Memory B cell (primary cell): ENCODE measurements around the gene APC2.

ENCODE experiments used
- ATAC-seq: fragments of 150-1000 bp; cut with Tn5 transposase; 2 replicates; pipeline ENCODE4 v1.10.0; 2021; ENCODE audit warnings: low read depth, mild to moderate bottlenecking, moderate library complexity
- DNase-seq, 2 donors: peaks; one replicate each; pipeline ENCODE4 v3.0.0; 2022; ENCODE audit warnings: low spot score in 2 of 2
- H3K27ac Mint-ChIP-seq: one replicate; pipeline ENCODE4 v1.8.0; 2022; ENCODE audit warnings: mild to moderate bottlenecking, moderate library complexity, mixed read lengths
- H3K27me3 Mint-ChIP-seq: one replicate; pipeline ENCODE4 v1.8.0; 2022; ENCODE audit warnings: mixed read lengths
- H3K36me3 Mint-ChIP-seq: one replicate; pipeline ENCODE4 v1.8.0; 2022; ENCODE audit warnings: mild to moderate bottlenecking, mixed read lengths
- H3K4me1 Mint-ChIP-seq: one replicate; pipeline ENCODE4 v1.8.0; 2022; ENCODE audit warnings: mixed read lengths
- H3K4me3 Mint-ChIP-seq: one replicate; pipeline ENCODE4 v1.8.0; 2022; ENCODE audit warnings: mild to moderate bottlenecking, moderate library complexity, mixed read lengths
- H3K9me3 Mint-ChIP-seq: one replicate; pipeline ENCODE4 v1.8.0; 2022; ENCODE audit warnings: mixed read lengths

APC2 gene

DNA sequence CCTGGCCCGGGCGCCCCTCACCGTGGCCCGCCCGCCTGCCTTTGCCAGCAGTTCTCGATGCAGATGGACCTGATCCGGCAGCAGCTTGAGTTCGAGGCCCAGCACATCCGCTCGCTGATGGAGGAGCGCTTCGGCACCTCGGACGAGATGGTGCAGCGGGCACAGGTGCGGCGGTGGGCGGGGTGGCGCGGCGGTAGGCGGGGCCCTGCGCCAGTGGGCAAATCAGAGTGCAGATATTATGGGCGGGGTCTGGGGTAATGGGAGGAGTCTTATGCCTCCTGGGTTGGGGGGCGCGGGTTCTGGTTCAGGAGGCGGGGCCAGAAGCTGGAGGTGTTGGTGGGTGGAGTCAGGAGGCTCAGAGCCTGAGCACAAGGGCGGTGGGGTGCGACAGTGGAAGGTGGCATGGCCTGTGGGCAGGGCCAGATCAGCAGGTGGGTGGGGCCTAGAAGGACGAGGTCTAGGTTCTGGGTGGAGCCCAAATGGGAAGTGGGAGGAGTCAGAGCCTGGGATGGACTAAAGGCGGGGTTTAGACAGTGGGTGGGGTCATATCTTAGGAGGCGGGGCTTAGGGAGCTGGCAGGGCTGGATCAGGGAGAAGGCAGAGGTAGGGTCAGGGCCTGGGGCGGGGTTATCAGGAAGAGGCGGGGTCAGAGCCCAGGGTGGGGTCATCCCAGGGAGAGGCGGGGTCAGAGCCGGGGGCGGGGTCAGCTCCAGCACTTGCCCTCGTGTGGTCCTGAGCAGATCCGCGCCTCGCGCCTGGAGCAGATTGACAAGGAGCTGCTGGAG lies 5.6 kb downstream of the APC2 start:
- H3K27me3 Mint-ChIP-seq, result peaks cover 27% of the 10 kb centered on the region
- H3K4me1 Mint-ChIP-seq, result peaks cover 23% of the 10 kb centered on the region
- H3K9me3 Mint-ChIP-seq, result no peaks in the 10 kb centered on the region
- peaks cover 8% of the 10 kb centered on the region for H3K36me3 Mint-ChIP-seq
- ATAC-seq (peak; percentile 62), DNase-seq (no peak)
- H3K27ac Mint-ChIP-seq, result peak overlapping the region; percentile 76
- H3K4me3 Mint-ChIP-seq, result peak overlapping the region; percentile 66

DNA sequence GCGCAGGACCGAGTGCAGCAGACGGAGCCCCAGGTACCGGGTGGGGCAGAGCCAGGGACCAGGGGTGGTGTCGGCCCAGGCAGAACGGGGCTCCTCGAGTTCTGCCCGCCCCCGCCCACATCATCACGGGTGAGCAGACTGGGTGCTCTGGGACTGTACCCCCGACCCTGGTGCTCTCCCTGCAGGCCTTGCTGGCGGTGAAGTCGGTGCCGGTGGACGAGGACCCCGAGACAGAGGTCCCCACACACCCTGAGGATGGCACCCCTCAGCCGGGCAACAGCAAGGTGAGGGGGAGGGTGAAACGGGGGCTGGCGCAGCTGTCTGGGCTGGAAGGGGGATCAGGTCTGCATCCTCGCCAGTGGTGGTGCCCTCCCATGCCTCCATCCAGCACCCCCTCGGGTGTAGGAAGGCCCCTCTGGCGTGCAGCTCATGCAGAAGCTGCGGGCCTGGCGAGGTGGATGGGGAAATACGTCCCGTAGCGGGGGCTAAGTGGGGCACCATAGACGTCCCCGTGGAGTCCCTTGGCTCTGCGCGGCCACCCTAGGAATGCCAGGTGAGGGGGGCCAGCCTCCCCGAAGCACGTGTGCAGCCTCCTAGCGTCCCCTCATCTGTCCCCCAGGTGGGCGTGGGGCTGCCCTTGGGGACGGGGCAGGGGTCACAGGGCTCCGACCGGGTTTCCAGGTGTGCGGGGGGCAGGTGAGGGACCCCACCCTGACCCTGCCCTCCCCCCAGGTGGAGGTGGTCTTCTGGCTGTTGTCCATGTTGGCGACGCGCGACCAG lies 6.4 kb downstream of the APC2 start:
- no peaks in the 10 kb centered on the region for H3K9me3 Mint-ChIP-seq
- peaks cover 8% of the 10 kb centered on the region for H3K36me3 Mint-ChIP-seq
- DNase-seq (no peak), ATAC-seq (no peak)
- H3K27ac Mint-ChIP-seq, result peak overlapping the region; percentile 76
- no peak overlapping the region for H3K4me3 Mint-ChIP-seq
- peaks cover 17% of the 10 kb centered on the region for H3K4me1 Mint-ChIP-seq
- H3K27me3 Mint-ChIP-seq, result peaks cover 21% of the 10 kb centered on the region

GRCh38 chr19:1457031-1457739 lies 7.3 kb downstream of the APC2 start:
- H3K27ac Mint-ChIP-seq, result no peak overlapping the region
- peaks cover 8% of the 10 kb centered on the region for H3K36me3 Mint-ChIP-seq
- no peak for DNase-seq
- ATAC-seq, result no peak
- H3K27me3 Mint-ChIP-seq, result peaks cover 18% of the 10 kb centered on the region
- H3K4me3 Mint-ChIP-seq, result no peak overlapping the region
- peaks cover 17% of the 10 kb centered on the region for H3K4me1 Mint-ChIP-seq
- no peaks in the 10 kb centered on the region for H3K9me3 Mint-ChIP-seq

GRCh38 chr19:1457892-1458291 lies 8.0 kb downstream of the APC2 start:
- DNase-seq (no peak), ATAC-seq (no peak)
- Mint-ChIP-seq H3K4me3 (no peak overlapping the region), H3K27ac (no peak overlapping the region), H3K36me3 (peaks cover 8% of the 10 kb centered on the region), H3K27me3 (peaks cover 16% of the 10 kb centered on the region), H3K9me3 (no peaks in the 10 kb centered on the region), H3K4me1 (peaks cover 17% of the 10 kb centered on the region)

DNA sequence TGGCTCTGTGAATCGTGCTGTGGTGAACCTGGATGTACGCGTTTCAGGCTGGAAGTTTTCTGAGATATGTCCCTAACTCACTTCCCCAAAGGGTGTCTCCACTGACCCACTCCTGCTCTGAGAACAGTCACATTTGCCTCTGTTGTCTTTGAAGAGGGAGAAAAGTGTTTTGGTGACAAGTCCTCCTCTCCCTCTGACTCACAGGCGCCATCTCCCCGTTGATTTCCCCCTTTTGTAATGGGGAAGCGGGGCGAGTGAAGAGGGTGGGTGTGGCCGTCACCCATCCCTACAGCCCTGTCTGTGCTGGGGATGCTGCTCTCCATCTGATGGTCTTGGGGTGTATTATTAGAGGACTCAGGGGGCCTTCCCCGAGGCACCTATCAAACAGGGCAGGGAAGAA lies 9.6 kb downstream of the APC2 start:
- H3K4me3 Mint-ChIP-seq, result no peak overlapping the region
- DNase-seq (no peak), ATAC-seq (no peak)
- peaks cover 8% of the 10 kb centered on the region for H3K36me3 Mint-ChIP-seq
- no peaks in the 10 kb centered on the region for H3K9me3 Mint-ChIP-seq
- peaks cover 8% of the 10 kb centered on the region for H3K27me3 Mint-ChIP-seq
- H3K27ac Mint-ChIP-seq, result no peak overlapping the region
- peaks cover 14% of the 10 kb centered on the region for H3K4me1 Mint-ChIP-seq

GRCh38 chr19:1460033-1460995 lies 10.4 kb downstream of the APC2 start:
- Mint-ChIP-seq H3K4me1 (peaks cover 9% of the 10 kb centered on the region), H3K36me3 (peaks cover 6% of the 10 kb centered on the region), H3K27me3 (peaks cover 8% of the 10 kb centered on the region), H3K9me3 (no peaks in the 10 kb centered on the region), H3K27ac (no peak overlapping the region), H3K4me3 (no peak overlapping the region)
- DNase-seq, result no peak
- ATAC-seq, result no peak

GRCh38 chr19:1461862-1462261 lies 11.9 kb downstream of the APC2 start:
- Mint-ChIP-seq H3K27ac (no peak overlapping the region), H3K9me3 (no peaks in the 10 kb centered on the region), H3K4me3 (no peak overlapping the region), H3K4me1 (peaks cover 4% of the 10 kb centered on the region), H3K36me3 (peaks cover 3% of the 10 kb centered on the region), H3K27me3 (peaks cover 4% of the 10 kb centered on the region)
- ATAC-seq, result no peak
- DNase-seq, result no peak

DNA sequence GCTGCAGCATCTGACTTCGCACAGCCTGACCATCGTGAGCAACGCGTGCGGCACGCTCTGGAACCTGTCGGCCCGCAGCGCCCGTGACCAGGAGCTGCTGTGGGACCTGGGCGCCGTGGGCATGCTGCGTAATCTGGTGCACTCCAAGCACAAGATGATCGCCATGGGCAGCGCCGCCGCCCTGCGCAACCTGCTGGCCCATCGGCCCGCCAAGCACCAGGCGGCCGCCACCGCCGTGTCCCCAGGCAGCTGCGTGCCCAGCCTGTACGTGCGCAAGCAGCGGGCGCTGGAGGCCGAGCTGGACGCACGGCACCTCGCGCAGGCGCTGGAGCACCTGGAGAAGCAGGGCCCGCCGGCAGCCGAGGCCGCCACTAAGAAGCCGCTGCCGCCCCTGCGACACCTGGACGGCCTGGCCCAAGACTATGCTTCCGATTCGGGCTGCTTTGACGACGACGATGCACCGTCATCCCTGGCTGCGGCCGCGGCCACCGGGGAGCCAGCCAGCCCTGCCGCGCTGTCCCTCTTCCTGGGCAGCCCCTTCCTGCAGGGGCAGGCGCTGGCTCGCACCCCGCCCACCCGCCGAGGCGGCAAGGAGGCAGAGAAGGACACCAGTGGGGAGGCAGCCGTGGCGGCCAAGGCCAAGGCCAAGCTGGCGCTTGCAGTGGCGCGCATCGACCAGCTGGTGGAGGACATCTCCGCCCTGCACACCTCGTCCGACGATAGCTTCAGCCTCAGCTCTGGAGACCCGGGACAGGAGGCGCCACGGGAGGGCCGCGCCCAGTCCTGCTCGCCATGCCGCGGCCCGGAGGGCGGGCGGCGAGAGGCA lies 15.5 kb downstream of the APC2 start:
- no peak for ATAC-seq
- Mint-ChIP-seq H3K9me3 (no peaks in the 10 kb centered on the region), H3K4me3 (no peak overlapping the region), H3K27ac (no peak overlapping the region), H3K36me3 (no peaks in the 10 kb centered on the region), H3K27me3 (peaks cover 1% of the 10 kb centered on the region), H3K4me1 (peaks cover 4% of the 10 kb centered on the region)
- no peak for DNase-seq

DNA sequence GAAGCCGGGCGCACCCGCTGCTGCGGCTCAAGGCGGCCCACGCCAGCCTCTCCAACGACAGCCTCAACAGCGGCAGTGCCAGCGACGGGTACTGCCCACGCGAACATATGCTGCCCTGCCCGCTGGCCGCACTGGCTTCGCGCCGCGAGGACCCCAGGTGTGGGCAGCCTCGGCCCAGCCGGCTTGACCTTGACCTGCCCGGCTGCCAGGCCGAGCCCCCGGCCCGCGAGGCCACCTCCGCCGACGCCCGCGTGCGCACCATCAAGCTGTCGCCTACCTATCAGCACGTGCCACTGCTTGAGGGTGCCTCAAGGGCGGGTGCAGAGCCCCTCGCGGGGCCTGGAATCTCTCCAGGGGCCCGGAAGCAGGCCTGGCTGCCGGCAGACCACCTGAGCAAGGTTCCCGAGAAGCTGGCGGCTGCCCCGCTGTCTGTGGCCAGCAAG lies 16.1 kb downstream of the APC2 start:
- H3K9me3 Mint-ChIP-seq, result no peaks in the 10 kb centered on the region
- H3K4me3 Mint-ChIP-seq, result no peak overlapping the region
- peaks cover 1% of the 10 kb centered on the region for H3K27me3 Mint-ChIP-seq
- no peaks in the 10 kb centered on the region for H3K36me3 Mint-ChIP-seq
- H3K4me1 Mint-ChIP-seq, result peaks cover 4% of the 10 kb centered on the region
- no peak overlapping the region for H3K27ac Mint-ChIP-seq
- DNase-seq (no peak), ATAC-seq (no peak)

DNA sequence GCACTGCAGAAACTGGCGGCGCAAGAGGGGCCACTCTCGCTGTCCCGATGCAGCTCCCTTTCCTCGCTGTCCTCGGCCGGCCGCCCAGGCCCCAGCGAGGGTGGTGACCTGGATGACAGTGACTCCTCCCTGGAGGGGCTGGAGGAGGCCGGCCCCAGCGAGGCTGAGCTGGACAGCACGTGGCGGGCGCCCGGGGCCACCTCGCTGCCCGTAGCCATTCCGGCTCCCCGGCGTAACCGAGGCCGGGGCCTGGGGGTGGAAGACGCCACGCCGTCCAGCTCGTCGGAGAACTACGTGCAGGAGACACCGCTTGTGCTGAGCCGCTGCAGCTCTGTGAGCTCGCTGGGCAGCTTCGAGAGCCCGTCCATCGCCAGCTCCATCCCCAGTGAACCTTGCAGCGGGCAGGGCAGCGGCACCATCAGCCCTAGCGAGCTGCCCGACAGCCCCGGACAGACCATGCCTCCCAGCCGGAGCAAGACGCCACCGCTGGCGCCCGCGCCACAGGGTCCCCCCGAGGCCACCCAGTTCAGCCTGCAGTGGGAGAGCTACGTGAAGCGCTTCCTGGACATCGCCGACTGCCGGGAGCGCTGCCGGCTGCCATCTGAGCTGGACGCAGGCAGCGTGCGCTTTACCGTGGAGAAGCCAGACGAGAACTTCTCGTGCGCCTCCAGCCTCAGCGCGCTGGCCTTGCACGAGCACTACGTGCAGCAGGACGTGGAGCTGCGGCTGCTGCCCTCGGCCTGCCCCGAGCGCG lies 16.7 kb downstream of the APC2 start:
- no peaks in the 10 kb centered on the region for H3K36me3 Mint-ChIP-seq
- DNase-seq (no peak), ATAC-seq (no peak)
- H3K27ac Mint-ChIP-seq, result no peak overlapping the region
- H3K4me1 Mint-ChIP-seq, result peaks cover 6% of the 10 kb centered on the region
- no peaks in the 10 kb centered on the region for H3K9me3 Mint-ChIP-seq
- H3K27me3 Mint-ChIP-seq, result peaks cover 1% of the 10 kb centered on the region
- H3K4me3 Mint-ChIP-seq, result no peak overlapping the region

DNA sequence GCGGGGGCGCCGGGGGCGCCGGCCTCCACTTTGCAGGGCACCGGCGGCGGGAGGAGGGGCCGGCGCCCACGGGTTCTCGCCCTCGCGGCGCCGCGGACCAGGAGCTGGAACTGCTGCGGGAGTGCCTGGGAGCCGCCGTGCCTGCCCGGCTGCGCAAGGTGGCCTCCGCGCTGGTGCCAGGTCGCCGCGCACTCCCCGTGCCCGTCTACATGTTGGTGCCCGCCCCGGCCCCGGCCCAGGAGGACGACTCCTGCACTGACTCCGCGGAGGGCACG lies 17.2 kb downstream of the APC2 start:
- Mint-ChIP-seq H3K4me3 (no peak overlapping the region), H3K36me3 (no peaks in the 10 kb centered on the region), H3K27ac (no peak overlapping the region), H3K9me3 (no peaks in the 10 kb centered on the region), H3K4me1 (peaks cover 10% of the 10 kb centered on the region), H3K27me3 (peaks cover 1% of the 10 kb centered on the region)
- DNase-seq, result no peak
- no peak for ATAC-seq

GRCh38 chr19:1467490-1468273 lies 17.8 kb downstream of the APC2 start:
- Mint-ChIP-seq H3K9me3 (no peaks in the 10 kb centered on the region), H3K36me3 (no peaks in the 10 kb centered on the region), H3K27ac (no peak overlapping the region), H3K4me1 (peaks cover 10% of the 10 kb centered on the region), H3K27me3 (peaks cover 1% of the 10 kb centered on the region), H3K4me3 (no peak overlapping the region)
- DNase-seq, result no peak
- no peak for ATAC-seq
